GM12873 (cell line): ENCODE data around the gene CTCF.

Experiments
- TF ChIP-seq, protein P1 (sequence below): IDR thresholded peaks from 2 replicates; pipeline ENCODE4 v1.5.1; 2012; ENCODE audit warnings: low read depth, mild to moderate bottlenecking, moderate library complexity, low read length, control low read depth; ENCODE audit not compliant: insufficient read depth; ENCODE audit errors: missing control alignments

Gene CTCF

DNA sequence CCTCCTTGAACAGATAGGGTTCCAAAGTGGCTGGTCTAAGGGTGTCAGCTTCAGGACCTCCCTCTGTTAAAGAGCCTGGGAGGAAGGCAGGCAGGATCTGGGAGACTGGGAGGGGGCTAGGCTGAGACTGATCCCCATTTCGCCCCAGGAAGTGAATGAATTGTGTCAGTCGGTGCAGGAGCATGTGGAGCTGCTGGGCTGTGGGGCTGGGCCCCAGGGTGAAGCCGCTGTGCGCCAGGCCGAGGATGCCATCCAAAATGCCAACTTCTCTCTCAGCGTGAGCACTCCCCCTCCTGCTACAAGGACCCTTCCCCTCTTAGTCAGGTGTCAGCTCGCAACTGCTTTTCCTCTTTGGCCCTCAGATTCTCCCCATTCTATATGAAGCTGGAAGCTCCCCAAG lies 88.7 kb downstream of the CTCF start:
- TF ChIP-seq, protein P1, sequence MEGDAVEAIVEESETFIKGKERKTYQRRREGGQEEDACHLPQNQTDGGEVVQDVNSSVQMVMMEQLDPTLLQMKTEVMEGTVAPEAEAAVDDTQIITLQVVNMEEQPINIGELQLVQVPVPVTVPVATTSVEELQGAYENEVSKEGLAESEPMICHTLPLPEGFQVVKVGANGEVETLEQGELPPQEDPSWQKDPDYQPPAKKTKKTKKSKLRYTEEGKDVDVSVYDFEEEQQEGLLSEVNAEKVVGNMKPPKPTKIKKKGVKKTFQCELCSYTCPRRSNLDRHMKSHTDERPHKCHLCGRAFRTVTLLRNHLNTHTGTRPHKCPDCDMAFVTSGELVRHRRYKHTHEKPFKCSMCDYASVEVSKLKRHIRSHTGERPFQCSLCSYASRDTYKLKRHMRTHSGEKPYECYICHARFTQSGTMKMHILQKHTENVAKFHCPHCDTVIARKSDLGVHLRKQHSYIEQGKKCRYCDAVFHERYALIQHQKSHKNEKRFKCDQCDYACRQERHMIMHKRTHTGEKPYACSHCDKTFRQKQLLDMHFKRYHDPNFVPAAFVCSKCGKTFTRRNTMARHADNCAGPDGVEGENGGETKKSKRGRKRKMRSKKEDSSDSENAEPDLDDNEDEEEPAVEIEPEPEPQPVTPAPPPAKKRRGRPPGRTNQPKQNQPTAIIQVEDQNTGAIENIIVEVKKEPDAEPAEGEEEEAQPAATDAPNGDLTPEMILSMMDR = no peak

DNA sequence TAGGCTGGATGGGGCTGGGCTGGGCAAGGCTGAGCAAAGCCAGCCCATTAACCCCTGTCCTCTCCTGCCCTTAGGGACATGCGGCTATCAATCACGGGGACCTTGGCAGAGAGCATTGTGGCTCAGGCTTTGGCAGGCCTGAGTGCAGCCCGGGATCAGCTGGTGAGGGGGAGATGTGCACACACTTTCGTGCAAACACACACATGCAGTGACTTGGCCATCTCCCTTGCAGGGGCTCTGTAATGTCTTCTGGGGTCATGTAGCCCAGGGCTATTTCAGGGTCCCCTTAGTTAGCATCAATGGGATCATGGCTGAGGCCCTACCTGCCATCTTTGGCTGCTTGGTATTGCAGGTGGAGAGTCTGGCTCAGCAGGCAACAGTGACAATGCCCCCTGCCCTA lies 89.5 kb downstream of the CTCF start:
- TF ChIP-seq, protein P1 = no peak

DNA sequence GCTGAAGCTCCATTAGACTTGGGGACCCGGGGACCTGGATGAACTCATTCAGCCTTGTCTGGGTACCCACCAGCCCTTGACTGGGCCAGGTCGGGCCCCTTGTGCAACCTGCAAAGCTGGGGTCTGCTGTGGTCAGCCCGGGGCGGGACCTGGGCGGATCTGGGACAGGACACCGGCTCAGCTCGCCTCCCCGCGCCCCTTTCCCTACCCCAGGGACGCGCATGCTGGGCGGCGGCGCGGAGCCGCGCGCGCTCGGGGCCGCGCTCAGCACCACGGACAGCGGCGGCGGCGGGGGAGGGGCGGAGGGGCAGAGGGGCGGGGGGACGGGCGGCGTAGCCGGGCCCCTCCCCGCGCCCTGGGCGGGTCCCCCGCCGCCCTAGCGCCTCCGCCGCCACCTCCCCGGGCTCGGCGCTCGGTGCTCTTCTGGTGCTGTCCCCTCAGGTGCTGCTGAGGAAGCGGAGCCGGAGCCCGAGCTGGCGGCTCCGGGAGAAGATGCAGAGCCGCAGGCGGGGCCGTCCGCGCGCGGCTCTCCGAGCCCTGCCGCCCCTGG lies 90.3 kb downstream of the CTCF start:
- TF ChIP-seq, protein P1 = no peak

DNA sequence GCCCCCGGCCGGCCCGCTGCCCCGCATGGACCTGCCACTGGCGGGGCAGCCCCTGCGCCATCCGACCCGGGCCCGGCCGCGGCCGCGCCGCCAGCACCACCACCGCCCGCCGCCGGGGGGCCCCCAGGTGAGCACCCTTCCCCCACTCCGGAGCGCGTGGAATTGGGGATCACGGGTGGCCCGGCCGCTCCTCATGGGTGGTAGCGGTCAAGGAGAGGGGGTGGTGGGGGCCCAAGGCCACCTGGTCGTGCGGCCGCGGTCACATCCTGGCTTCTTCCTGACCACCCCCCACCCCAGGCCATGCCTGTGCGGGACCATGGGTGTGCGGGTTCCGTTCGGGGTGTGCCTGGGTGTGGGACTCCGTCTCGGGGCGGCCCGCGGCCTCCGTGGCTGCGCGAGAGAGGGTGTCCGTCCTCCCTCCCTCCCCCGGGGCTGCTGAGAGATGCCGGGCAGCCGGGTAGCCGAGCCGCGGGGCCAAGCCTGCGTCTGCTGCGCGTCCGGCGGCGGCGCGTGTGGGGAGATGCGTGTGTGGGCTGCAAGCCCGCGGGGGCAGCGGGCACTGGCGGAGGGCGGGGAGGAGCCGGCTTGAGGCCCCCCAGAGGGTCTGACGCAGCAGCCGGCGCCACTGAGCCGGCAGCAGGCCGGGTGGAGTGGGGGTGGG lies 90.9 kb downstream of the CTCF start:
- TF ChIP-seq, protein P1 = no peak

DNA sequence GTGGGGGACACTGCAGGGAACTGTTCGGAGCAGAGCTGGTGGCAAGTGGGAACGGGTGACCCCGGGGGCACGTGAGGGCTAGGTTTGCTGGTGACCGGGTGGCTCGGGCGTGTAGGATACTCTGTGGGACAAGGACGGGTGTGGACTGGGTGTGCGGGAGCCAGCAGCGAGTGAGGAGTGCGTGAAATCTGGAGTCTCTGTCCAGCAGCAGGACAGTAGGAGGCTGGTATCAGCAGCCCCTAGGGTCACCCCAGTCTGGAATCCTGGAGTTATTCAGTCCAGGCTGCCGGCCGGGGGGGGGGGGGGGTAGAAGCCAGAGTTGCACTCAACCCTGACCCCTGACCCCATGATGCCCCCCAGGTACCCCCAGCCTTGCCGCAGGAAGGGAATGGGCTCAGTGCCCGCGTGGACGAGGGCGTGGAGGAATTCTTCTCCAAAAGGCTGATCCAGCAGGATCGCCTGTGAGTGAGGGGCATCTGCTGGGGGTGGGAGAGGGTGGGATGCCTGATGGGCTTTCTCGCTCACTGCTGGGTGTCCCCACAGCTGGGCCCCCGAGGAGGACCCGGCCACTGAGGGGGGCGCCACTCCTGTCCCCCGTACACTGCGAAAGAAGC lies 91.6 kb downstream of the CTCF start:
- TF ChIP-seq, protein P1 = no peak

DNA sequence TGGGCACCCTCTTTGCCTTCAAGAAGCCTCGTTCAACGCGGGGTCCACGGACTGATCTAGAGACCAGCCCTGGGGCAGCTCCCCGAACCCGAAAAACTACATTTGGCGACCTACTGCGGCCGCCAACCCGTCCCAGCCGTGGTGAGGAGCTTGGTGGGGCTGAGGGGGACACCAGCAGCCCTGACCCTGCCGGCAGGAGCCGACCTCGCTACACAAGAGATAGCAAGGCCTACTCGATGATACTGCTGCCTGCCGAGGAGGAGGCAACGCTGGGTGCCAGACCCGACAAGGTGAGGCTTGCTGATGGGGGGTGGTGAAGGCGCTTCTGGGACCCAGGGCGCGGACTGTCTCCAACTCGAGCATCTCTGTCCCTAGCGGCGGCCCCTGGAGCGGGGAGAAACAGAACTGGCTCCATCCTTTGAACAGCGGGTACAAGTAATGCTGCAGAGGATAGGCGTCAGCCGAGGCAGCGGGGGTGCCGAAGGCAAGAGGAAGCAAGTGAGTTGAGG lies 92.1 kb downstream of the CTCF start:
- TF ChIP-seq, protein P1 = no peak

DNA sequence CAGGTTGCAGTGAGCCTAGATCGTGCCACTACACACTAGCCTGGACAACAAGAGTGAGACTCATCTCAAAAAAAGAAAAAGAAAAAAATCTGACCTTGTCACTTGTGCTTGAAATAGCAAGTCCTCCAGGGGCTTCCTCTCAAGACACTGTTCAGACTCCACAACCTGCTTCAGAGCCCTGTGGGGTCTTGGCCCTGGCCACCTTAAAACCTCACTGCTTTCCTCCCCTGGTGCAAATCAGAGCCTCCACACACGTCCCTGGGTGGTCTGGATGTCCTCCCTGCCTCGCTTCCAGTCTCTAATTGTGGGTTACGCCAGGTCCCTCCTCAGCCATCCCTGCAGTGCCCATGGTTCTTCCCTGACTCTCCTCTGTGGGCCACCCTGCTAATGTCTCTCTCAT lies 93.0 kb downstream of the CTCF start:
- TF ChIP-seq, protein P1 = no peak
